Activated naive CD8-positive, alpha-beta T cell treated with anti-CD3 and anti-CD28 coated beads, Interleukin-2, amount 10 ng/mL, durations not matched to agents 7 days and 5 days (primary cell): Measurements from ENCODE around the gene RIPK1. TPM values are rescaled to one million over a fixed set of nuclear protein-coding genes. Genes with fewer than 3 reads are reported as not detected.
"Not testable (repeated sequence)": the region's sequence is repeated elsewhere in the genome, so short reads cannot be mapped to it uniquely, and the experiment has no call there.

Source experiments
- ATAC-seq: fragments of 150-1000 bp; cut with Tn5 transposase; one replicate; pipeline ENCODE4 v1.10.0; 2021; ENCODE audit warnings: low read depth, moderate library complexity
- POLR2A ChIA-PET: fragments of 350-600 bp; sonication (Branson Sonifier 250); formaldehyde crosslinking; loops from one replicate; lab custom pipeline; 2021; ENCODE audit warnings: antibody characterized with exemption; lab: Charles Lee
- DNase-seq: peaks from one replicate; pipeline ENCODE4 v3.0.0; 2021
- H3K27ac Mint-ChIP-seq: one replicate; pipeline ENCODE4 v1.8.0; 2022; ENCODE audit warnings: mild to moderate bottlenecking, mixed read lengths
- H3K27me3 Mint-ChIP-seq: one replicate; pipeline ENCODE4 v1.8.0; 2022; ENCODE audit warnings: mild to moderate bottlenecking, moderate library complexity, mixed read lengths
- H3K36me3 Mint-ChIP-seq: one replicate; pipeline ENCODE4 v1.8.0; 2021; ENCODE audit warnings: mild to moderate bottlenecking, mixed read lengths
- H3K4me1 Mint-ChIP-seq: one replicate; pipeline ENCODE4 v1.8.0; 2021; ENCODE audit warnings: mixed read lengths
- H3K4me3 Mint-ChIP-seq: one replicate; pipeline ENCODE4 v1.8.0; 2022; ENCODE audit warnings: mild to moderate bottlenecking, moderate library complexity, mixed read lengths
- H3K9me3 Mint-ChIP-seq: one replicate; pipeline ENCODE4 v1.8.0; 2021; ENCODE audit warnings: mixed read lengths
- total RNA-seq, 2 experiments: library from RNA; stranded (reverse); gene quantifications; one replicate each; pipeline ENCODE4 v1.2.3, GENCODE V29; 2021

Gene RIPK1
- total RNA-seq, 2 experiments from 2014 or later, result 31.9 to 32.6 TPM

DNA sequence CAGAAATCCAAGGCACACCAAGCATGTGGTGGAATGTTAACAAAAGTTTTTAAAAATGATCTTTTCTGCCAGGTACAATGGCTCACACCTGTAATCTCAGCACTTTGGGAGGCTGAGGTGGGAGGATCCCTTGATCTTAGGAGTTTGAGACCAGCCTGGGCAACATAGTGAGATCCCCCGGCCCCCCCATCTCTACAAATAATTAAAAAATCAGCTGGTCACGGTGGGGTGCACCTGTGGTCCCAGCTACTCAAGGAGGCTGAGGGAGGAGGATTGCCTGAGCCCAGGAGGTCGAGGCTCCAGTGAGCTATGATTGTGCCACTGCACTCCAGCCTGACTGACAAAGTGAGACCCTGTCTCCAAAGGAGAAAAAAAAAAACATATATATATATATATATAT lies 8.0 kb downstream of the RIPK1 start:
- Mint-ChIP-seq H3K27ac (no peak overlapping the region), H3K36me3 (peaks cover 36% of the 10 kb centered on the region), H3K4me3 (no peak overlapping the region), H3K27me3 (no peaks in the 10 kb centered on the region), H3K4me1 (peaks cover 28% of the 10 kb centered on the region), H3K9me3 (no peaks in the 10 kb centered on the region)
- no peak for ATAC-seq
- no peak for DNase-seq
- POLR2A ChIA-PET, result interaction anchor here (0.5 to 1.2 kb wide), 3 partner anchors 14 to 184 kb away, joined by 3 to 4 read pairs (median 3); no protein-coding TSS in a partner anchor

- H3K36me3 Mint-ChIP-seq, result peaks cover 42% of the 10 kb centered on the region
- H3K27me3 Mint-ChIP-seq, result no peaks in the 10 kb centered on the region
- H3K4me1 Mint-ChIP-seq, result peaks cover 25% of the 10 kb centered on the region
- no peak overlapping the region for H3K4me3 Mint-ChIP-seq
- DNase-seq (no peak), ATAC-seq (no peak)
- H3K9me3 Mint-ChIP-seq, result no peaks in the 10 kb centered on the region
- H3K27ac Mint-ChIP-seq, result no peak overlapping the region
- POLR2A ChIA-PET, result no interaction called here
Measured at GRCh38 chr6:3077430-3077829, 9.1 kb downstream of the RIPK1 start.

GRCh38 chr6:3078952-3079351 lies 10.7 kb downstream of the RIPK1 start:
- H3K27me3 Mint-ChIP-seq, H3K4me3 Mint-ChIP-seq, DNase-seq, H3K9me3 Mint-ChIP-seq, ATAC-seq, POLR2A ChIA-PET, H3K27ac Mint-ChIP-seq: not testable (repeated sequence)
- peaks cover 20% of the 10 kb centered on the region for H3K4me1 Mint-ChIP-seq
- H3K36me3 Mint-ChIP-seq, result peaks cover 46% of the 10 kb centered on the region

GRCh38 chr6:3079682-3080081 lies 11.4 kb downstream of the RIPK1 start:
- Mint-ChIP-seq H3K36me3 (peaks cover 50% of the 10 kb centered on the region), H3K4me3 (no peak overlapping the region), H3K9me3 (no peaks in the 10 kb centered on the region), H3K27ac (no peak overlapping the region), H3K4me1 (peaks cover 17% of the 10 kb centered on the region), H3K27me3 (no peaks in the 10 kb centered on the region)
- DNase-seq, result no peak
- ATAC-seq, result no peak
- POLR2A ChIA-PET, result no interaction called here

- H3K4me1 Mint-ChIP-seq, result peaks cover 4% of the 10 kb centered on the region
- POLR2A ChIA-PET, result interaction anchor here (0.7 kb wide), 1 partner anchor 88 kb away, joined by 6 read pairs; no protein-coding TSS in a partner anchor
- peaks cover 54% of the 10 kb centered on the region for H3K36me3 Mint-ChIP-seq
- ATAC-seq, result no peak
- H3K4me3 Mint-ChIP-seq, result no peak overlapping the region
- H3K27me3 Mint-ChIP-seq, result no peaks in the 10 kb centered on the region
- no peaks in the 10 kb centered on the region for H3K9me3 Mint-ChIP-seq
- H3K27ac Mint-ChIP-seq, result no peak overlapping the region
- DNase-seq, result no peak
Measured at GRCh38 chr6:3081960-3082359, 13.7 kb downstream of the RIPK1 start.

DNA sequence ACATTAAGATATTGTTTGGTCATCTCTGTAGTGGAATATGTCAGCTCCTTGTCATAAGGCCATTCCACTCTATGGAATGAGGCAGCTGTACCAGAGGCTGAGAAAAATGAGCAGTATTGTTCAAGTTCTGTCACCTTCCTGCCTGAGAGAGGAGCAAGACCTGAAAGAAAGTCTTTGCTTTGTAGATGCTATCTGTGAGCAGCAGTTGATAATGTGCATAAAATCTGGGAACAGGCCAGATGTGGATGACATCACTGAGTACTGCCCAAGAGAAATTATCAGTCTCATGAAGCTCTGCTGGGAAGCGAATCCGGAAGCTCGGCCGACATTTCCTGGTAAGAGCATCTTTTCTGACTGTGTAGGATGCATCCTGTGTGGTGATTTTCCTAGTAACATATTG lies 16.8 kb downstream of the RIPK1 start:
- peaks cover 51% of the 10 kb centered on the region for H3K36me3 Mint-ChIP-seq
- ATAC-seq (no peak), DNase-seq (no peak)
- H3K9me3 Mint-ChIP-seq, result no peaks in the 10 kb centered on the region
- no peak overlapping the region for H3K27ac Mint-ChIP-seq
- H3K27me3 Mint-ChIP-seq, result no peaks in the 10 kb centered on the region
- H3K4me1 Mint-ChIP-seq, result peaks cover 8% of the 10 kb centered on the region
- H3K4me3 Mint-ChIP-seq, result no peak overlapping the region
- POLR2A ChIA-PET, result no interaction called here

- H3K4me3 Mint-ChIP-seq, result no peak overlapping the region
- no peaks in the 10 kb centered on the region for H3K27me3 Mint-ChIP-seq
- H3K4me1 Mint-ChIP-seq, result peaks cover 8% of the 10 kb centered on the region
- ATAC-seq (no peak), DNase-seq (no peak)
- POLR2A ChIA-PET, result interaction anchor here (1.2 kb wide), 1 partner anchor 23 kb away, joined by 3 read pairs; no protein-coding TSS in a partner anchor
- H3K9me3 Mint-ChIP-seq, result no peaks in the 10 kb centered on the region
- H3K27ac Mint-ChIP-seq, result no peak overlapping the region
- peaks cover 47% of the 10 kb centered on the region for H3K36me3 Mint-ChIP-seq
Measured at GRCh38 chr6:3086282-3086946, 18.1 kb downstream of the RIPK1 start.

GRCh38 chr6:3088446-3088845 lies 20.2 kb downstream of the RIPK1 start:
- Mint-ChIP-seq H3K4me1 (peaks cover 8% of the 10 kb centered on the region), H3K9me3 (no peaks in the 10 kb centered on the region), H3K4me3 (no peak overlapping the region), H3K27ac (no peak overlapping the region), H3K27me3 (no peaks in the 10 kb centered on the region), H3K36me3 (peaks cover 37% of the 10 kb centered on the region)
- no peak for ATAC-seq
- DNase-seq, result no peak
- POLR2A ChIA-PET, result no interaction called here

- Mint-ChIP-seq H3K4me1 (peaks cover 8% of the 10 kb centered on the region), H3K9me3 (no peaks in the 10 kb centered on the region), H3K27me3 (no peaks in the 10 kb centered on the region), H3K36me3 (peaks cover 33% of the 10 kb centered on the region), H3K4me3 (no peak overlapping the region), H3K27ac (no peak overlapping the region)
- POLR2A ChIA-PET, result no interaction called here
- DNase-seq (no peak), ATAC-seq (no peak)
Measured at GRCh38 chr6:3088968-3089367, 20.7 kb downstream of the RIPK1 start.

- Mint-ChIP-seq H3K27me3 (no peaks in the 10 kb centered on the region), H3K36me3 (peaks cover 26% of the 10 kb centered on the region)
Measured at GRCh38 chr6:3090013-3090412, 21.7 kb downstream of the RIPK1 start.

GRCh38 chr6:3094815-3095214 lies 26.5 kb downstream of the RIPK1 start:
- ATAC-seq (no peak), DNase-seq (no peak)
- H3K4me1 Mint-ChIP-seq, result no peaks in the 10 kb centered on the region
- H3K4me3 Mint-ChIP-seq, result no peak overlapping the region
- no peak overlapping the region for H3K27ac Mint-ChIP-seq
- POLR2A ChIA-PET, result no interaction called here
- no peaks in the 10 kb centered on the region for H3K9me3 Mint-ChIP-seq
- H3K36me3 Mint-ChIP-seq, result peaks cover 26% of the 10 kb centered on the region
- no peaks in the 10 kb centered on the region for H3K27me3 Mint-ChIP-seq

More at GRCh38 chr6:3090013-3090412, 21.7 kb downstream of the RIPK1 start:
- Mint-ChIP-seq H3K9me3 (no peaks in the 10 kb centered on the region), H3K4me1 (peaks cover 8% of the 10 kb centered on the region), H3K4me3 (no peak overlapping the region), H3K27ac (no peak overlapping the region)
- ATAC-seq (no peak), DNase-seq (no peak)
- POLR2A ChIA-PET, result no interaction called here

DNA sequence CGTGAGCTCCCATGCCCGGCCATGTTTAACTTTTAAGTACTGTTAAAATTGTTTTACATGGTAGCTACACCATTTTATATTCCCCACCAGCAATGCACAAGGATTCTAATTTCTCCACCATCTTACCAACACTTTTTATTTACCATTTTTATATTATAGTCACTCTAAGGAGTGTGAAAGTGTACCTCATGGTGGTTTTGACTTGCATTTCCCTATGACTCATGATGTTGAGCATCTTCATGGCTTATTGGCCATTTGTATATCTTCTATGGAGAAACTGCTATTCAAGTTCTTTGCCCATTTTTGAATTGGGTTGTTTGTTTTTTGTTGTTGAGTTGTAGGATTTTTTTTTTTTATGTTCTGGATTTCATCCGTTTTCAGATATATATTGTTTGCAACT lies 34.6 kb downstream of the RIPK1 start:
- Mint-ChIP-seq H3K36me3 (peaks cover 41% of the 10 kb centered on the region), H3K27me3 (no peaks in the 10 kb centered on the region), H3K27ac (no peak overlapping the region), H3K4me3 (no peak overlapping the region), H3K9me3 (no peaks in the 10 kb centered on the region), H3K4me1 (peaks cover 2% of the 10 kb centered on the region)
- DNase-seq, result no peak
- no peak for ATAC-seq
- POLR2A ChIA-PET, result no interaction called here

DNA sequence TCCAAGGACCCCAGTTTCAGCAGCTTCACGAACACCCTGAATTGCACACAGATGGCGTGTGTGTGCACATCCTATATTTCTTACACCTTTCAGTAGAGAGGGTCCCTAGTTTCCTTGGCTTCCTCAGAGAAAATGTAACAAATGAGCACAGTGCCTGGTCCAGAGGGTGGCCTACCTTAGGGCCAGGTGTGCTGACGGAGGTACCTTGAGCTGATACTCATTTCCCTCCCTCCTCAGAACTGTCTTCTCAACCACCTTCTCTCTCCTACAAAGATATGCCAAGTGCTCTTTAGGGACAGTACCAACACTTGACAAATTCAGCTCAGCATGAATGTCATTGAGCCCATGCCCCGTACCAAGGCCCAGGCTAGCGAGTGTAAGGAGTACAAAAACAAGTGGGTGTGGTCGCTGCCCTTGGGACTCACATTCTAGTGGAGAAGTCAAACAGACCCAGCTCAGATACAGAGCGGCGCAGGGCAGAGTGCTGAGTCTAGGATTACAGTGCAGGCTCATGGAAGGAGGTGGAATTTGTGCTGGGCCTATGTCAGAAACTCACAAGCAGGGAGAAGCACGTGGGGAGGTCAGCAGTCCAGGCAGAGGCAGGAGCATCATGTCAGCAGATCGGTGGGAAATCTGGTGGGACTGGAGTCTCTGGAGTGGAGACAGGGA lies 40.6 kb downstream of the RIPK1 start:
- POLR2A ChIA-PET, result no interaction called here
- Mint-ChIP-seq H3K27ac (no peak overlapping the region), H3K36me3 (peaks cover 40% of the 10 kb centered on the region), H3K4me3 (no peak overlapping the region), H3K27me3 (no peaks in the 10 kb centered on the region), H3K4me1 (peaks cover 3% of the 10 kb centered on the region), H3K9me3 (no peaks in the 10 kb centered on the region)
- DNase-seq (no peak), ATAC-seq (no peak)

DNA sequence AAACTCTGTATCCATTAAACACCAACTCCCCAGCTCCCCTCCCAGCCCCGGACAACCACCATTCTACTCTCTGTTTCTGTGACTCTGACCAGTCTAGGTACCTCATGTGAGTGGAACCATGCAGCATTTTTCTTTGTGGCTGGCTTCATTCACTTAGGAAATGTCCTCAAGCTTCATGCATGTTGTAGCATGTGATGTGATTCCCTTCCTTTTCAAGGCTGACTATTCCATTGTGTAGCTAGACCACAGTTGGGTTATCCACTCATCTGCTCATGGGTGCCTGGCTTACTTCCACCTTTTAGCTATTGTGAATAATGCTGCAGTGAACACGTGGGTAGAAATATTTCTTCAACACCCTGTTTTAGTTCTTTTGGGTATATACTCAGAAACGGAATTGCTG lies 41.5 kb downstream of the RIPK1 start:
- POLR2A ChIA-PET, result no interaction called here

More for the DNA sequence above, 41.5 kb downstream of the RIPK1 start:
- ATAC-seq, result no peak
- Mint-ChIP-seq H3K36me3 (peaks cover 33% of the 10 kb centered on the region), H3K4me3 (no peak overlapping the region), H3K9me3 (no peaks in the 10 kb centered on the region), H3K4me1 (peaks cover 3% of the 10 kb centered on the region), H3K27me3 (no peaks in the 10 kb centered on the region), H3K27ac (no peak overlapping the region)
- no peak for DNase-seq
